GM19043 (cell line): Measurements from ENCODE around the gene SLC4A8.

Experiments
- ATAC-seq: cut with Tn5 transposase; IDR thresholded peaks from one replicate; pipeline ENCODE4 v1.9.1; 2021; ENCODE audit warnings: low read depth; ENCODE audit not compliant: unreplicated experiment

The SLC4A8 gene

GRCh38 chr12:51393676-51394545 is 30.7 kb upstream of the SLC4A8 start:
- no peak for ATAC-seq

- ATAC-seq = peak; percentile 42
Measured at GRCh38 chr12:51395283-51396230, 29.1 kb upstream of the SLC4A8 start.

- ATAC-seq = no peak
Measured at GRCh38 chr12:51397670-51398069, 27.0 kb upstream of the SLC4A8 start.

- no peak for ATAC-seq
Measured at GRCh38 chr12:51399891-51400290, 24.7 kb upstream of the SLC4A8 start.

- ATAC-seq = no peak
Measured at GRCh38 chr12:51401020-51401419, 23.6 kb upstream of the SLC4A8 start.

- no peak for ATAC-seq
Measured at GRCh38 chr12:51401486-51401885, 23.1 kb upstream of the SLC4A8 start.

GRCh38 chr12:51401900-51402299 is 22.7 kb upstream of the SLC4A8 start:
- ATAC-seq = no peak

GRCh38 chr12:51403159-51403558 is 21.5 kb upstream of the SLC4A8 start:
- ATAC-seq = no peak

GRCh38 chr12:51403681-51404136 is 20.9 kb upstream of the SLC4A8 start:
- ATAC-seq = no peak

- ATAC-seq = no peak
Measured at GRCh38 chr12:51404627-51405026, 20.0 kb upstream of the SLC4A8 start.

- no peak for ATAC-seq
Measured at GRCh38 chr12:51405801-51406207, 18.8 kb upstream of the SLC4A8 start.

GRCh38 chr12:51406290-51406689 is 18.3 kb upstream of the SLC4A8 start:
- no peak for ATAC-seq

GRCh38 chr12:51406859-51407258 is 17.8 kb upstream of the SLC4A8 start:
- ATAC-seq = no peak

GRCh38 chr12:51407604-51408003 is 17.0 kb upstream of the SLC4A8 start:
- no peak for ATAC-seq

GRCh38 chr12:51409846-51410245 is 14.8 kb upstream of the SLC4A8 start:
- ATAC-seq = no peak

- ATAC-seq = no peak
Measured at GRCh38 chr12:51413149-51413548, 11.5 kb upstream of the SLC4A8 start.

GRCh38 chr12:51413791-51414190 is 10.8 kb upstream of the SLC4A8 start:
- no peak for ATAC-seq

GRCh38 chr12:51415931-51416330 is 8.7 kb upstream of the SLC4A8 start:
- ATAC-seq = no peak

- ATAC-seq = no peak
Measured at GRCh38 chr12:51417826-51418225, 6.8 kb upstream of the SLC4A8 start.

GRCh38 chr12:51419425-51420193 is 5.0 kb upstream of the SLC4A8 start:
- no peak for ATAC-seq
